B cell (primary cell): ENCODE measurements around the gene TJAP1. TPM values are rescaled to one million over a fixed set of nuclear protein-coding genes. Genes with fewer than 3 reads are reported as not detected.

Experiments used
- ATAC-seq: fragments of 200-7000 bp; cut with Tn5 transposase; one replicate; pipeline ENCODE4 v1.10.0; 2021; ENCODE audit warnings: low read depth, mild to moderate bottlenecking, moderate number of reproducible peaks, moderate library complexity
- CTCF ChIA-PET: fragments of 350-600 bp; sonication (Branson Sonifier 250); formaldehyde crosslinking; loops from one replicate; lab custom pipeline; 2021; ENCODE audit warnings: antibody characterized with exemption, inconsistent platforms; lab: Charles Lee
- POLR2A ChIA-PET: fragments of 350-600 bp; sonication (Branson Sonifier 250); formaldehyde crosslinking; loops from one replicate; lab custom pipeline; 2021; ENCODE audit warnings: antibody characterized with exemption; lab: Charles Lee
- DNase-seq: peaks from one replicate; pipeline ENCODE4 v3.0.0; 2013
- H2AFZ ChIP-seq: 2 replicates; pipeline ENCODE4 v1.6.1; 2012; ENCODE audit warnings: mild to moderate bottlenecking, low read depth, low read length; ENCODE audit not compliant: insufficient read depth, poor library complexity, severe bottlenecking
- H3K27ac ChIP-seq, 2 donors: 1 replicate in 1 of 2; 2 replicates in 1 of 2; pipeline ENCODE4 v1.5.1; 2012 to 2013; ENCODE audit warnings: low read length in 2 of 2, mild to moderate bottlenecking in 2 of 2, moderate library complexity in 1 of 2
- H3K27me3 ChIP-seq, 4 experiments: fragments of 200-600 bp in 1 of 4; sonication (generic) in 1 of 4; replicated peaks in 1 of 4; 1 replicate in 2 of 4; 2 replicates in 2 of 4; pipeline versions ENCODE4 v1.6.1 to v1.7.0; 2013 to 2016; ENCODE audit warnings: low read length in 3 of 4, mild to moderate bottlenecking in 2 of 4, mixed read lengths in 1 of 4, moderate library complexity in 1 of 4; ENCODE audit not compliant: insufficient read depth in 4 of 4, control insufficient read depth in 3 of 4; ENCODE audit errors: control extremely low read depth in 1 of 4
- H3K36me3 ChIP-seq, 2 experiments: replicated peaks in 1 of 2; 1 replicate in 1 of 2; 2 replicates in 1 of 2; pipeline versions ENCODE4 v1.6.1 to v1.7.1; 2013; ENCODE audit warnings: low read length in 1 of 2; ENCODE audit not compliant: insufficient read depth in 2 of 2, control insufficient read depth in 1 of 2; ENCODE audit errors: control extremely low read depth in 1 of 2, extremely low read depth in 1 of 2
- H3K4me1 ChIP-seq, 2 donors: fragments of 200-600 bp in 1 of 2; sonication (generic) in 1 of 2; 1 replicate in 1 of 2; 2 replicates in 1 of 2; pipeline versions ENCODE4 v1.5.1 to v1.6.1; 2013 to 2017; ENCODE audit warnings: low read length in 2 of 2; ENCODE audit not compliant: control insufficient read depth in 2 of 2, insufficient read depth in 2 of 2
- H3K4me2 ChIP-seq: replicated peaks from 2 replicates; pipeline ENCODE3; 2012; ENCODE audit warnings: mild to moderate bottlenecking, low read depth, low read length; ENCODE audit not compliant: poor library complexity, severe bottlenecking
- H3K4me3 ChIP-seq, 5 experiments: fragments of 200-600 bp in 1 of 5; sonication (generic) in 1 of 5; 1 replicate in 3 of 5; 2 replicates in 2 of 5; pipeline versions ENCODE4 v1.5.1 to v1.7.0; 2011 to 2016; ENCODE audit warnings: low read length in 4 of 5, mild to moderate bottlenecking in 4 of 5, low read depth in 2 of 5, control low read depth in 1 of 5, moderate library complexity in 1 of 5; ENCODE audit not compliant: insufficient read depth in 1 of 5; ENCODE audit errors: control extremely low read depth in 1 of 5, extremely low read depth in 1 of 5
- H3K79me2 ChIP-seq: fragments of 200-600 bp; sonication (generic); one replicate; pipeline ENCODE4 v1.6.0; 2016; ENCODE audit warnings: low read length; ENCODE audit not compliant: control insufficient read depth, insufficient read depth
- H3K9ac ChIP-seq: fragments of 200-600 bp; sonication (generic); 2 replicates; pipeline ENCODE4 v1.6.1; 2017; ENCODE audit warnings: mild to moderate bottlenecking, low read length, moderate library complexity
- H3K9me3 ChIP-seq, 3 donors: one replicate each; pipeline versions ENCODE4 v1.6.1 to v1.7.1; 2013; ENCODE audit warnings: low read length in 2 of 3; ENCODE audit not compliant: control insufficient read depth in 2 of 3, insufficient read depth in 1 of 3; ENCODE audit errors: control extremely low read depth in 1 of 3
- H4K20me1 ChIP-seq: 2 replicates; pipeline ENCODE4 v1.6.0; 2012; ENCODE audit warnings: mild to moderate bottlenecking, low read length; ENCODE audit not compliant: insufficient read depth, control insufficient read depth, poor library complexity, severe bottlenecking
- H3K27ac Mint-ChIP-seq: one replicate; pipeline ENCODE4 v1.8.0; 2021; ENCODE audit warnings: mixed read lengths
- H3K27me3 Mint-ChIP-seq: one replicate; pipeline ENCODE4 v1.8.0; 2021; ENCODE audit warnings: mixed read lengths
- H3K4me1 Mint-ChIP-seq: one replicate; pipeline ENCODE4 v1.8.0; 2021; ENCODE audit warnings: mixed read lengths
- H3K4me3 Mint-ChIP-seq: one replicate; pipeline ENCODE4 v1.8.0; 2021; ENCODE audit warnings: mixed read lengths
- H3K9me3 Mint-ChIP-seq: one replicate; pipeline ENCODE4 v1.8.0; 2022; ENCODE audit warnings: mixed read lengths; ENCODE audit not compliant: insufficient read depth
- CTCF ChIP-seq: fragments of 200-600 bp; IDR thresholded peaks from one replicate; pipeline ENCODE4 v1.8.0; 2022; ENCODE audit warnings: antibody characterized with exemption, mild to moderate bottlenecking
- EZH2 ChIP-seq: IDR thresholded peaks from 2 replicates; pipeline ENCODE4 v1.6.1; 2012; ENCODE audit warnings: borderline replicate concordance, low read depth, mild to moderate bottlenecking, moderate library complexity, low read length; ENCODE audit not compliant: insufficient read depth, poor library complexity, severe bottlenecking
- WGBS: methylation state at CpG from one replicate; pipeline ENCODE4 v1.1.5; 2013; ENCODE audit warnings: missing lambda C conversion rate; ENCODE audit not compliant: insufficient coverage; 5-methylcytosine and 5-hydroxymethylcytosine counted together
- intact Hi-C: fragments of 100-400 bp; cut with micrococcal nuclease; formaldehyde crosslinking; loops from one replicate; pipeline ENCODE4 v1.10.0; 2022
- polyA plus RNA-seq: library from polyadenylated mRNA; depleted of rRNA; stranded (reverse); fragments of >200 nt; gene quantifications from 2 replicates; pipeline ENCODE4 v1.2.3, GENCODE V29; 2012
- total RNA-seq, 2 donors: library from RNA; stranded (reverse); fragments of 120-200 nt in 1 of 2; gene quantifications; 1 replicate in 1 of 2; 2 replicates in 1 of 2; pipeline versions ENCODE4 v1.2.3 to v1.2.4, GENCODE V29; 2013 to 2022

TJAP1 gene
- total and polyA plus RNA-seq, 2 donors (not counting 1 experiment from before 2014, with no cell fraction given), result 59.1 to 70.7 TPM

- peaks cover 0 to 31% of the 10 kb centered on the region in 2 experiments for H3K36me3 ChIP-seq
- intact Hi-C loops, result loop anchor here (1.0 to 5.0 kb wide), 7 partner anchors 52 to 604 kb away; partner anchors contain the start of genes DNPH1 and SRF
- WGBS, result no CpG with 5 or more reads among the region's 3 CpGs
- Mint-ChIP-seq H3K27ac (no peak overlapping the region), H3K4me3 (no peak overlapping the region), H3K9me3 (no peaks in the 10 kb centered on the region), H3K4me1 (peaks cover 22% of the 10 kb centered on the region), H3K27me3 (peaks cover 10% of the 10 kb centered on the region)
- H4K20me1 ChIP-seq, result peaks cover 7% of the 10 kb centered on the region
- H3K4me1 ChIP-seq, result peaks cover 21 to 26% of the 10 kb centered on the region in 2 donors
- DNase-seq (no peak), ATAC-seq (no peak)
- CTCF ChIA-PET, result interaction anchor here (0.7 to 6.4 kb wide), 31 partner anchors 11 to 590 kb away, joined by 3 to 69 read pairs (median 3); partner anchors contain the start of genes DLK2, DNPH1, POLR1C and TJAP1
- POLR2A ChIA-PET, result interaction anchor here (1.1 kb wide), 1 partner anchor 29 kb away, joined by 3 read pairs; no protein-coding TSS in a partner anchor
- H3K27me3 ChIP-seq, result peaks cover 0 to 20% (median 8%) of the 10 kb centered on the region in 4 experiments
- no peak overlapping the region for H3K9ac ChIP-seq
- TF ChIP-seq CTCF, result no peak
- no peak for TF ChIP-seq EZH2
- H3K4me2 ChIP-seq, result no peak overlapping the region
- H3K9me3 ChIP-seq, result peaks cover 0 to 3% (median 0%) of the 10 kb centered on the region in 3 donors
- H3K4me3 ChIP-seq, result no peak overlapping the region
- no peak overlapping the region for H2AFZ ChIP-seq
- peaks cover 4% of the 10 kb centered on the region for H3K79me2 ChIP-seq
- no peak overlapping the region for H3K27ac ChIP-seq
These were observed 28.8 kb downstream of the TJAP1 start for GRCh38 chr6:43506171-43506570.
